ENCODE results near the gene SPSB1.

DNA sequence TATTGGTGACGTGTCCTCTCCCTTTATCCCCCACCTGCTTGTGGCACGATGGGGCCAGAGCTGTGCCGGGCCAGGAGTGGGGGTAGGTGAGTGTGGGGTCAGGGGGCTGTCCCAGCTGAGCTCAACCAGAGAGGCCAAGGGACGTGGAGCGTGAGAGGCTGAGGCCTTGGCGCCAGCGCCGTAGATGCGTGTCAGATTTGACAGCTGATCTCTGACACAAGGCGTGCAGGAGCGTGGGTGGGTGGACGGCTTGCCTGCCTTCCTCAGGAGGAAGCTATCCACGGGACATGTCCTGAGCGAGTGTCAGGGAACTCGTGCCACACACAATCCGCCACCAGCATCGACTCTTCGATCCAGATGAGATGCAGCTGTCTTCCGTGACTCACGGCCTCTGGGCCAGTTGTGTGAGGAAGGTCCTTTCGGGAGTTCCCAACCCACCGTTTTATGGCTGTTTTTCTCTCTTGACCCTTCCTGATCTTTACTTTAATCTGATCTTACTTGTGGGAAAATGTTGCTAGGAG lies 56.7 kb downstream of the SPSB1 start:
- TF ChIP-seq, protein P1, sequence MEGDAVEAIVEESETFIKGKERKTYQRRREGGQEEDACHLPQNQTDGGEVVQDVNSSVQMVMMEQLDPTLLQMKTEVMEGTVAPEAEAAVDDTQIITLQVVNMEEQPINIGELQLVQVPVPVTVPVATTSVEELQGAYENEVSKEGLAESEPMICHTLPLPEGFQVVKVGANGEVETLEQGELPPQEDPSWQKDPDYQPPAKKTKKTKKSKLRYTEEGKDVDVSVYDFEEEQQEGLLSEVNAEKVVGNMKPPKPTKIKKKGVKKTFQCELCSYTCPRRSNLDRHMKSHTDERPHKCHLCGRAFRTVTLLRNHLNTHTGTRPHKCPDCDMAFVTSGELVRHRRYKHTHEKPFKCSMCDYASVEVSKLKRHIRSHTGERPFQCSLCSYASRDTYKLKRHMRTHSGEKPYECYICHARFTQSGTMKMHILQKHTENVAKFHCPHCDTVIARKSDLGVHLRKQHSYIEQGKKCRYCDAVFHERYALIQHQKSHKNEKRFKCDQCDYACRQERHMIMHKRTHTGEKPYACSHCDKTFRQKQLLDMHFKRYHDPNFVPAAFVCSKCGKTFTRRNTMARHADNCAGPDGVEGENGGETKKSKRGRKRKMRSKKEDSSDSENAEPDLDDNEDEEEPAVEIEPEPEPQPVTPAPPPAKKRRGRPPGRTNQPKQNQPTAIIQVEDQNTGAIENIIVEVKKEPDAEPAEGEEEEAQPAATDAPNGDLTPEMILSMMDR (conservative IDR thresholded peaks at IDR 0.05 in 1 of 2, IDR thresholded peaks at IDR 0.05 in 1 of 2; ENCODE audit: extremely low read depth in 1 of 2, insufficient read depth in 1 of 2, low read depth in 1 of 2, low read length in 2 of 2): no peak
- no peak for TF ChIP-seq EZH2 (IDR thresholded peaks at IDR 0.05; ENCODE audit: borderline replicate concordance, low read length)

Measured in mammary epithelial cell (primary cell).